ENCODE measurements around the gene TFR2.

Gene TFR2

DNA sequence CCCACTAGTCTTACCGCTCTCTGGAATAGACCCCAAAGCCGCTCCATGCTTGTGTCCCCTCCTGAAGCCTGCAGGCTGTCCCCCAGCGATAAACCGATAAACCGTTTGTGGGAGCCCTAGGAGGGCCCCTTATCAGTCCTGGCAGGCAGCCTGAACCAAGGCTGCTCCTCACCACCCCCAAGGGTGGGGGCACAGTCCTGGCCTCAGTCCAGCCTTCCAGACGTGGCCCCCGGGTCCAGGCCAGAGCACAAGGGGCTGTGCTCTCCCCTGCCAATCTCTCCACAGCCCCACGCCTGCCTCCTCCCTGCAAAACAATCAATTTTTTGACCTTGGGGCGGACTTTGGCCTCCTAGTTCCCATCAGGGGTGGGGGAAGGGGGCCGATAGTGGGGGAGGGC is at the start of gene TFR2:
TSS of gene TFR2 (minus strand) at position 90 of the 397 bp plus-strand sequence. CDS start at position 47, 43 bp downstream.
- TF ChIP-seq, protein P1, sequence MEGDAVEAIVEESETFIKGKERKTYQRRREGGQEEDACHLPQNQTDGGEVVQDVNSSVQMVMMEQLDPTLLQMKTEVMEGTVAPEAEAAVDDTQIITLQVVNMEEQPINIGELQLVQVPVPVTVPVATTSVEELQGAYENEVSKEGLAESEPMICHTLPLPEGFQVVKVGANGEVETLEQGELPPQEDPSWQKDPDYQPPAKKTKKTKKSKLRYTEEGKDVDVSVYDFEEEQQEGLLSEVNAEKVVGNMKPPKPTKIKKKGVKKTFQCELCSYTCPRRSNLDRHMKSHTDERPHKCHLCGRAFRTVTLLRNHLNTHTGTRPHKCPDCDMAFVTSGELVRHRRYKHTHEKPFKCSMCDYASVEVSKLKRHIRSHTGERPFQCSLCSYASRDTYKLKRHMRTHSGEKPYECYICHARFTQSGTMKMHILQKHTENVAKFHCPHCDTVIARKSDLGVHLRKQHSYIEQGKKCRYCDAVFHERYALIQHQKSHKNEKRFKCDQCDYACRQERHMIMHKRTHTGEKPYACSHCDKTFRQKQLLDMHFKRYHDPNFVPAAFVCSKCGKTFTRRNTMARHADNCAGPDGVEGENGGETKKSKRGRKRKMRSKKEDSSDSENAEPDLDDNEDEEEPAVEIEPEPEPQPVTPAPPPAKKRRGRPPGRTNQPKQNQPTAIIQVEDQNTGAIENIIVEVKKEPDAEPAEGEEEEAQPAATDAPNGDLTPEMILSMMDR (IDR thresholded peaks at IDR 0.05; ENCODE audit: borderline replicate concordance, insufficient read depth, low read depth, low read length) = no peak
- H3K4me3 ChIP-seq (ENCODE audit: low read depth, low read length) = no peak within 1 kb of the TSS

DNA sequence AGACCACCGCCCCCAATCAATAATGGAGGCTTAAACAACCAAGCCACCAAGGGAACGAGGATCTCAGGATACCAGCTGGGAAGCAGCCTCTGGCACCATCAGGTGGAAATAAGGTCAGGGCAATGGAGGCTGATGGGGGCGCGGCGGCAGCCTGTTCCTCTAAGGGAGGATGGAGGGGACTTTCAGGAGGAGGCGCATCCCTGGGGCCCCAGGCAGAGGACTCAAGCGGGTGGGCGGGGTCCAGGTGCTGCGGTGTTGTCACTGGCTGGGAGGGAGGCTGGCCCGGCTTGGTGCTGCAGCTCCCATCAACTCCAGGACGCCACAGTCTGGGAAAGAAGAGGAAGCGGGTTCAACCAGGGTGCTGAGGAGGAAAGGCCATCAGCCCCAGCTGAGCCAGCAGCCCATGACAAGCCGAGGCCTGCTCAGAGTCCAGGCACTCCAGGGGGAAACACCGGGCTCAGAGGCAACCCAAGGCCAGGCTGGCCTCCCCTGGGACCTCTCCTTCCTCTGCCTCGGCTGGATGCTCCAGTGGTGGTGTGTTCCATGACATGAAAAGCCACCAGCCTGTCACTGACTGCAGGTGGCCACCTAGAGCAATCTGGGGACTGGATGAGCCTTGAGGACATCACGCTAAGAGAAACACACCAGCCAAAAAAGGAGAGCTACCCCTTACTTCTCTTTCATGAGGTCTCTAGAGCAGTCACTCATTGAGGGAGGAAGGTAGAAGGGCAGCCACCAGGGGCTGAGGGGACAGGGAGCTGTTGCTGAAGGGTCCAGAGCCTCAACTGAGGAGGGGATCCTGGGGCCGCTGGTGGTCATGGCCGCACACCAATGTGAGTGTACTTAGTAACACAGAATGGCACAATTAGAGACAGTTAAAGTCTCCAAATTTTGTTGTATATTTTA is 48.1 kb upstream of the TFR2 start:
- H3K4me3 ChIP-seq (ENCODE audit: low read depth, low read length) = no peak overlapping the region
- TF ChIP-seq, protein P1 (IDR thresholded peaks at IDR 0.05; ENCODE audit: borderline replicate concordance, insufficient read depth, low read depth, low read length) = no peak

DNA sequence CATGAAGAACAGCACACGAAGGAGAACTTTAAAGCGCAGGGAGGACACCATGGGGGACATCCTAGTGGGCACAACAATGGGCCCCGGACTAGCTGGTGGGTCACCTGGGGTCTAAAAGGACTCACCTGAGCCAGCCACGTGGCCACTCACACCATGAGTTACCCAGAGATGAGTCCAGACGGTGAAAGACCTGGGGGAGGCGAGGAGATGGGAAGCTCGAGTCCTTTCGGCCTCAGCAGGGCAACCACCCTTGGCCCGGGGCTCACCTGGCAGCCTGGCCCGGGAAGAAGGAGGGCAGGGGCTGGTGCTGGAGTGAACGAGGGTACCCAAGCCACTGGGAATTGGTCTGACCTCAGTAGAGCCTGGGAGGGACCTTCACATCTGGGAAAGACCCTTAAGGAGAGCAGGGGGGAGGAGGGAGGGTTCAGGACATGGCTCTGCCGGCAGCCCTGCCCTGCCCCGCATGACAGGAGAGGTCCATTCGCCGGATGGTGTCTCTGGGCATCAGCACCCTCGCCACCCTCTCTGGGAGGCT is 47.0 kb upstream of the TFR2 start:
- TF ChIP-seq, protein P1 (IDR thresholded peaks at IDR 0.05; ENCODE audit: borderline replicate concordance, insufficient read depth, low read depth, low read length) = no peak
- H3K4me3 ChIP-seq (ENCODE audit: low read depth, low read length) = no peak overlapping the region

DNA sequence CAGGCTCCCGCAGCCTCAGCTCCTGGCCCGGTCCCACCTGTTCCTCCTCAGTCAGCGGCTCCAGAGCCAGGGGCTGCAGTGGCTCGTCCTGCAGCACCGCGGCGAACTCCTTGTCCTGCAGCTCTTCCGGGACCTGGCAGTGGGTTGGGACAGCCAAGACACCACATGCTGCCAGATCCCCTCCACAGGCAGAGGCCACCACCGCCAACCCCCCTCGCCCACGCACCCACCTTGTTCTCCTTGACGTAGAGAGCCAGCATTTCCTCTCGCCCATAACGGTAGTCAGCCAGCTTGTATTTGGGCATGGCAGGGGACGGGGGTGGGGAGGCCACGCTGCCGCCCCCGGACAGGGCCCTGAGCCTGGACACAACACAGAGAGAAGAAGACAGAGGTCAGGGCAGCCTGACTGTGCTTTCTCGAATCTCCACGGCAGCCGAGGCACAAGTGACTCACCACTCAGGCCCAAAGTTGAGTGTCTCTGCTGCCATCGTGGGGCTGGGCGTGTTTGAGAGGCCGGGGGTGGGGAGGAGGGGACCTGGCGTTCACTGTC is 46.5 kb upstream of the TFR2 start:
- TF ChIP-seq, protein P1 (IDR thresholded peaks at IDR 0.05; ENCODE audit: borderline replicate concordance, insufficient read depth, low read depth, low read length) = no peak
- no peak overlapping the region for H3K4me3 ChIP-seq (ENCODE audit: low read depth, low read length)

DNA sequence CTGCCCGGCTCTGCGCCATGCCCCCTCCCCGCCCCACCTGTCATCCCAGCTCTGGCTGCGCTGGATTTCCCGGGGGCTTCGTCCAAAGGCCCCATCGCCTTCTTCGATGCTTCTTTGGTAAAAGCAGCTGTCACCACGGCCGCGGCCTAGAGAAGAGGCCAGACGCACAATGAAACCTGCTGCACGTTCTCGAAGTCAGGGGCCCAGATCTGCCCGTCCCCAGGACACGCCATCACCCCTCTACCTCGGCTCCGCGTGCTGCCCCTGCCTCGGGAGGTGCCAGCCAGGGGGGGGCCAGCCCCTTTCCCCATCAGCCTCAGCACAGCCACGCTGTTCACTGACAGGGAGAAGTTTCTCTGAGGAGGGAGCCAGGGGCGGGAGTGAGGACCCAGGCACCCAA is 45.9 kb upstream of the TFR2 start:
- H3K4me3 ChIP-seq (ENCODE audit: low read depth, low read length) = no peak overlapping the region
- TF ChIP-seq, protein P1 (IDR thresholded peaks at IDR 0.05; ENCODE audit: borderline replicate concordance, insufficient read depth, low read depth, low read length) = no peak

DNA sequence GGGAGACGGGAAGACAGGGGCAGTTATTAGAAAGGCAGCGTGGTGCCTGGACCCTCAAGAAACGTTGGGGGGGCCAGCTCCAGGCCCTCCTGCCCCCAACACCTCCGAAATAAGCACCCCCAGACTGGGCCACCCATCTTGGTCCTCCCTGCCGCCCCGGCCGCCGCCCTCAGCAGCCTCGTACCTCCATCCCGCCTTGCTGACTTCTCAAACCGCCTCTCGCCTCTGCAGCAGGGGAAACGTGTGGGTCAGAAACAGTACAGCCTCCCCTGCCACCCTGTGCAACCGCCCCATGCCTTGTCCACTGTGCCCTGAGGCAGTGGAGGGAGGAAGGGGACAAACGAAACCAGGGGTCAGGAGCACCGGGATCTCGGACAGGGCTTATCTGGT is 45.5 kb upstream of the TFR2 start:
- H3K4me3 ChIP-seq (ENCODE audit: low read depth, low read length) = no peak overlapping the region
- TF ChIP-seq, protein P1 (IDR thresholded peaks at IDR 0.05; ENCODE audit: borderline replicate concordance, insufficient read depth, low read depth, low read length) = no peak
